HepG2 (cell line): ENCODE data around the gene TIMM13. TPM values are rescaled to one million over a fixed set of nuclear protein-coding genes. Genes with fewer than 3 reads are reported as not detected.

Source experiments
- ELF4 ChIP-seq: sonication (generic); formaldehyde crosslinking; IDR thresholded peaks from 2 replicates; pipeline ENCODE4 v1.5.0; 2020; ENCODE audit warnings: missing genetic modification reagents, mild to moderate bottlenecking, moderate library complexity, borderline replicate concordance
- HNF4A ChIP-seq: sonication (generic); formaldehyde crosslinking; IDR thresholded peaks from 2 replicates; pipeline ENCODE4 v1.4.0; 2020; ENCODE audit warnings: missing genetic modification reagents
- HNRNPK ChIP-seq: fragments of 200-400 bp; formaldehyde crosslinking; IDR thresholded peaks from 2 replicates; pipeline ENCODE4 v1.6.1; 2018; ENCODE audit warnings: low read length, low read depth, moderate library complexity, mild to moderate bottlenecking; ENCODE audit not compliant: poor library complexity, severe bottlenecking
- HOXA5 ChIP-seq: sonication (generic); formaldehyde crosslinking; IDR thresholded peaks from 2 replicates; pipeline ENCODE4 v1.4.0; 2020; ENCODE audit warnings: missing genetic modification reagents
- KLF15 ChIP-seq: sonication (generic); formaldehyde crosslinking; IDR thresholded peaks from 2 replicates; pipeline ENCODE4 v1.8.1; 2023; ENCODE audit warnings: borderline replicate concordance, mild to moderate bottlenecking, inconsistent platforms, missing genetic modification reagents, mixed read lengths
- MYC ChIP-seq: sonication (generic); formaldehyde crosslinking; IDR thresholded peaks from 2 replicates; pipeline ENCODE4 v1.9.0; 2021; ENCODE audit warnings: missing genetic modification reagents, borderline replicate concordance
- RARA ChIP-seq: IDR thresholded peaks from 2 replicates; pipeline ENCODE4 v1.6.1; 2016; ENCODE audit warnings: missing genetic modification reagents, missing compliant biosample characterization
- ZFYVE20 ChIP-seq: sonication (generic); formaldehyde crosslinking; IDR thresholded peaks from 2 replicates; pipeline ENCODE4 v1.8.0; 2023; ENCODE audit warnings: low read depth, mild to moderate bottlenecking, moderate library complexity, missing genetic modification reagents, borderline replicate concordance
- ZNF407 ChIP-seq: sonication (generic); formaldehyde crosslinking; IDR thresholded peaks from one replicate; pipeline ENCODE4 v1.5.1; 2020; ENCODE audit warnings: mild to moderate bottlenecking, missing genetic modification reagents; ENCODE audit errors: not compliant biosample characterization
- ZNF569 ChIP-seq: sonication (generic); formaldehyde crosslinking; IDR thresholded peaks from 2 replicates; pipeline ENCODE4 v1.5.0; 2020; ENCODE audit warnings: mild to moderate bottlenecking, missing genetic modification reagents, moderate library complexity, borderline replicate concordance
- ZNF619 ChIP-seq: sonication (generic); formaldehyde crosslinking; IDR thresholded peaks from 2 replicates; pipeline ENCODE4 v1.4.0; 2020; ENCODE audit warnings: mild to moderate bottlenecking, missing genetic modification reagents
- ZNF841 ChIP-seq: sonication (generic); formaldehyde crosslinking; IDR thresholded peaks from 2 replicates; pipeline ENCODE4 v1.8.1; 2023; ENCODE audit warnings: missing genetic modification reagents, borderline replicate concordance
- polyA plus RNA-seq, 8 experiments: library from polyadenylated mRNA; depleted of rRNA in 3 of 8; stranded (reverse) in 7 of 8; unstranded in 1 of 8; fragments of >200 nt; fragmentation: Illumina TruSeq in 4 of 8; extraction: Trizol in 4 of 8; gene quantifications; 2 replicates each; pipeline versions ENCODE4 v1.2.1 to v1.2.3, GENCODE V29; 2011 to 2016; ENCODE audit warnings: low read depth in 4 of 8, missing spikeins in 1 of 8, mixed read lengths in 1 of 8; ENCODE audit not compliant: insufficient read depth in 1 of 8
- total RNA-seq, 5 experiments: library from RNA; depleted of rRNA; stranded (reverse); fragments of >200 nt; fragmentation: Illumina TruSeq; extraction: Trizol; gene quantifications; 2 replicates each; pipeline ENCODE4 v1.2.3, GENCODE V29; 2016; ENCODE audit warnings: low read depth in 1 of 5
- TF ChIP-seq, protein P1 (sequence below), 2 experiments: sonication (generic) in 1 of 2; formaldehyde crosslinking in 1 of 2; IDR thresholded peaks; 2 replicates each; pipeline versions ENCODE4 v1.4.0 to v1.6.1; 2016 to 2020; ENCODE audit warnings: borderline replicate concordance in 1 of 2, low read depth in 1 of 2, mild to moderate bottlenecking in 1 of 2, missing genetic modification reagents in 1 of 2

Gene TIMM13
- total and polyA plus RNA-seq, 2 of the 13 experiments (the other 11 are each of a cell fraction or from before 2014, with no cell fraction given) = 48.4 to 108 TPM

DNA sequence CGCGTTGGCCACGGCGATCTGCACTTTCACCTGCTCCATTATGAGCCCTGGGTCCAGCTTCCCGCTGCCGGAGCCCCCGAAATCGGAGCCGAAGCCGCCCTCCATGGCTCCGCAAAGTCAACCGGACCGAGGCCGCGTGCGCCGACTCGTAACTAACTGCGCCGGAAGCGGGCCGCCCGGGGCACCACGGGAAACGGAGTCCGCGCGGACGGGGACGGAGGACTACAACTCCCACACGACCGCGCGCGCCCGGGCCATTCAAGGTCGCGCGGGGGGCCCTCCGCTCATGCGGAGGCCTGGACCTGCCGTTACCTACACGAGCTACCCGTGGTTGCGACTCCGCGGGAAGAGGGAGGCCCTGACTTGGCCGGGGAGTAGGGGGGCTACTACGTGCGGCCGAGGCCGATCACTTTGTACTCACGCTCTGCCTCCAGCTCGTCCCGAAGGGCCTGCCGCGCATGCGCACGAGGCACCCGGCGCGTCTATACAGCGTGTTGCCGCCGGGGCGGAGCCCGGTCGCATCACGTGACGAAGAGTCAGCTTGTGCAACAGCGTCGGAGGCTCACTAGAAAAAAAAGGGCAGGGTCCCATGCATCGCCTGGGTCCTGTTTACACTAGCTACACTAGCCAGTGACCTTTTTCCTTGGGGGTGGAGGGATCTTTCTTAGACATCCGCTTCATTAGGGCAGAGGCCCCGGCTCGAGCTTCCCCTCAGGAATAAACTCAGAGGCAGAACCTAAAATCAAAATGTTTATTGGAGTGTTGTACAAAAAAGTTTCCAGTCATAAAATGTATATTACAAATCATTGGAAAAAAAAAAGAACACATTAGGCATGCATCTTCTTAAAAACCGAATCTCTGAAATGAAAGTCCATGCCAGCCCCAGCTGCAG, at the start of gene TIMM13 (continued):
- TF ChIP-seq HNRNPK (peak; percentile 30), ZNF619 (CRISPR knock-in tag) (no peak), HNF4A (CRISPR knock-in tag) (peak; percentile 65), RARA (peak; percentile 77), KLF15 (no peak; the same call in 1 of the 2 replicates), ZNF569 (no peak), MYC (CRISPR knock-in tag) (peak; percentile 99), ZNF407 (peak; percentile 26), ZFYVE20 (no peak), HOXA5 (CRISPR knock-in tag) (peak; percentile 55), ZNF841 (CRISPR knock-in tag) (no peak), ELF4 (CRISPR knock-in tag) (no peak; the same call in 1 of the 2 replicates)
- TF ChIP-seq, protein P1, sequence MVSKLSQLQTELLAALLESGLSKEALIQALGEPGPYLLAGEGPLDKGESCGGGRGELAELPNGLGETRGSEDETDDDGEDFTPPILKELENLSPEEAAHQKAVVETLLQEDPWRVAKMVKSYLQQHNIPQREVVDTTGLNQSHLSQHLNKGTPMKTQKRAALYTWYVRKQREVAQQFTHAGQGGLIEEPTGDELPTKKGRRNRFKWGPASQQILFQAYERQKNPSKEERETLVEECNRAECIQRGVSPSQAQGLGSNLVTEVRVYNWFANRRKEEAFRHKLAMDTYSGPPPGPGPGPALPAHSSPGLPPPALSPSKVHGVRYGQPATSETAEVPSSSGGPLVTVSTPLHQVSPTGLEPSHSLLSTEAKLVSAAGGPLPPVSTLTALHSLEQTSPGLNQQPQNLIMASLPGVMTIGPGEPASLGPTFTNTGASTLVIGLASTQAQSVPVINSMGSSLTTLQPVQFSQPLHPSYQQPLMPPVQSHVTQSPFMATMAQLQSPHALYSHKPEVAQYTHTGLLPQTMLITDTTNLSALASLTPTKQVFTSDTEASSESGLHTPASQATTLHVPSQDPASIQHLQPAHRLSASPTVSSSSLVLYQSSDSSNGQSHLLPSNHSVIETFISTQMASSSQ (IDR thresholded peaks at IDR 0.05; ENCODE audit: low read depth) = no peak
- TF ChIP-seq, protein P1 (CRISPR knock-in tag; IDR thresholded peaks at IDR 0.05; ENCODE audit: borderline replicate concordance) = peak; percentile 72; the same call in 1 of the 2 replicates
